B cell (primary cell): ENCODE results near the gene TIMM17A.

Source experiments
- CTCF ChIP-seq: fragments of 200-600 bp; IDR thresholded peaks from one replicate; pipeline ENCODE4 v1.8.0; 2022; ENCODE audit warnings: antibody characterized with exemption, mild to moderate bottlenecking
- EZH2 ChIP-seq: IDR thresholded peaks from 2 replicates; pipeline ENCODE4 v1.6.1; 2012; ENCODE audit warnings: borderline replicate concordance, low read depth, mild to moderate bottlenecking, moderate library complexity, low read length; ENCODE audit not compliant: insufficient read depth, poor library complexity, severe bottlenecking

DNA sequence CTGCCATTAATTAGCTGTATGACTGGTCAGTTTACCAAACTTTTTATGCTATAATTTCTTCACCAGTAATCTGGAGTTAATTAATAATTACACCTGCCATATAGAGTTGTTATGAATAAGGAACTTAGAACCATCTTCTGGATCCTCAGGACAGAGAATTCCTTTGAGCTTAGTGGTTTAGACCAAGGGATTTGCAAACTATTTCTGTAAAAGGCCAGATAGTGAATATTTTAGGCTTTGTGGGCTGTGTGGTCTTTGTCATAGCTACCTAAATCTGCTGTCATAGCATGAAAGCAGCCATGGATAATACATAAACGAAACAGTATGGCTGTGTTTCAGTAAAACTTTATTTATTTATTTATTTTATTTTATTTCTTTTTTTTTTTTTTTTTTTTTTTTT lies 9.0 kb downstream of the TIMM17A start:
- no peak for TF ChIP-seq CTCF
- no peak for TF ChIP-seq EZH2
